T-helper 2 cell treated with Interferon-gamma antibody and Interleukin-4, amounts not matched to agents 5 μg/mL and 100 μg/mL, for 36 hours (primary cell): Measurements from ENCODE around the gene PFKFB3.

ENCODE experiments used
- DNase-seq: peaks from one replicate; pipeline ENCODE4 v3.0.0; 2021; ENCODE audit warnings: low spot score
- H3K27ac Mint-ChIP-seq: one replicate; pipeline ENCODE4 v1.8.0; 2021; ENCODE audit warnings: mild to moderate bottlenecking, mixed read lengths
- H3K27me3 Mint-ChIP-seq: one replicate; pipeline ENCODE4 v1.8.0; 2021; ENCODE audit warnings: low read depth, mixed read lengths
- H3K36me3 Mint-ChIP-seq: one replicate; pipeline ENCODE4 v1.8.0; 2021; ENCODE audit warnings: low read depth, mixed read lengths
- H3K4me1 Mint-ChIP-seq: one replicate; pipeline ENCODE4 v1.8.0; 2021; ENCODE audit warnings: low read depth, mixed read lengths
- H3K4me3 Mint-ChIP-seq: one replicate; pipeline ENCODE4 v1.8.0; 2022; ENCODE audit warnings: mild to moderate bottlenecking, moderate library complexity, mixed read lengths
- H3K9me3 Mint-ChIP-seq: one replicate; pipeline ENCODE4 v1.8.0; 2021; ENCODE audit warnings: mixed read lengths

Gene PFKFB3

DNA sequence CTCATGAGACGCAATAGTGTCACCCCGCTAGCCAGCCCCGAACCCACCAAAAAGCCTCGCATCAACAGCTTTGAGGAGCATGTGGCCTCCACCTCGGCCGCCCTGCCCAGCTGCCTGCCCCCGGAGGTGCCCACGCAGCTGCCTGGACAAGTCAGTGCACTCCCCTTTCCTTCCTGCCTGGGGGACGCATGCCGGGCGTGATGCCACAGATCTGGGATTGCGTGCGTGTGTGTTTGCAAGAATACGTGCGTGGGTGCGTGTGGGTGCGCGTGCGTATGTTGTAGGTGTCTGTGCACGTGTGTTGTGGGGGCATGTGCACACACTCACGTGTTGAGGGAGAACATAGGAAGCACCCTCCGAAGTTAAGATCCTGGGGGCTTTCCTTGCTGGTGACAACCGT is 23.5 kb downstream of the PFKFB3 start:
- peaks cover 5% of the 10 kb centered on the region for H3K4me1 Mint-ChIP-seq
- peak overlapping the region; percentile 21 for H3K27ac Mint-ChIP-seq
- no peaks in the 10 kb centered on the region for H3K9me3 Mint-ChIP-seq
- DNase-seq: no peak
- H3K27me3 Mint-ChIP-seq: no peaks in the 10 kb centered on the region
- H3K4me3 Mint-ChIP-seq: no peak overlapping the region
- peaks cover 63% of the 10 kb centered on the region for H3K36me3 Mint-ChIP-seq

DNA sequence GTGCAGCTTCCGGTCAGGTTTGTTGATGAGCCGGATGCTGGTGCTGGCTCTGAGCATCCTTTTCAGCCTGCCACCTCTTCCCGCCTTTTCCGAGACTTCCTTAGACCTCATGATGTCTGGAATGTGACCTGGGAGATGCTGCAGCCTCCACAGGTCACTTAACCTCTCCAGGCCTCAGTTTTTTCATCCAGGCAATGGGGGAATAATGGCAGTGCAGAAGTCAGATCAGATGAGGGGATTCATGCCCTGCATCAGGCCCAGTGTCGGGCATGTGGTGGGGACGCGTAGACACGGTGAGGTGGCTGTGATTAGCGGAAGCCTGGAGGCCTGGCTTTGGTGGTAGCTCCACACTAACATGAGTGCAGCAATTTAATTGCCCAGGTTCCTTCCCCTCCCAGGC is 24.6 kb downstream of the PFKFB3 start:
- Mint-ChIP-seq H3K36me3 (peaks cover 61% of the 10 kb centered on the region), H3K27ac (no peak overlapping the region)

DNA sequence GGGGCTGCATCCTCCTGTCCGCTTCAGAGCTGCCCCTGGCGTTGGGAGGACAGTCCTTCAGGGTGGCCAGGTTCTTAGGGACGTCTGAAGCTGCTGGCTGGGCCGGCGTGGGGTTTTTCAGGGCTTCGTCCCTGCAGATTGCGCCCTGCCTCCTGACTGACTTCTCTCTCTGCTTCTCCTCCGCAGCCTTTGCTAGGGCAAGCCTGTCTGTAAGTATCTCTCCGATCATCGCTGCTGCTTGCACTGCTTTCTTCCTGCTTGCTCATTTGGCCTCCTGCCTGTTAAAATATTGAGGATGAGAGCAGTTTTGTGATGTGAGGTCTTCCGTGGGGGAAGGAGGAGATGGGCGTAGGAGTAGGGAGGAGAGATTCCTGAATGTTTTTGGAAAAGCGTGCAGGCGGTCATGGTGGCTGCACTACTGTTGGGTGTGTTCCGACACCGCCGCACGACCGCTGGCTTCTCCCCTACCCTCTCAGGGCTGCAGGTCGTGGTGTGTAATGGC is 25.3 kb downstream of the PFKFB3 start:
- Mint-ChIP-seq H3K27ac (no peak overlapping the region), H3K9me3 (no peaks in the 10 kb centered on the region), H3K27me3 (no peaks in the 10 kb centered on the region), H3K36me3 (peaks cover 67% of the 10 kb centered on the region), H3K4me1 (peaks cover 5% of the 10 kb centered on the region), H3K4me3 (no peak overlapping the region)
- DNase-seq: no peak

More for the DNA sequence above, 24.6 kb downstream of the PFKFB3 start:
- peaks cover 5% of the 10 kb centered on the region for H3K4me1 Mint-ChIP-seq
- H3K4me3 Mint-ChIP-seq: no peak overlapping the region
- no peak for DNase-seq
- H3K27me3 Mint-ChIP-seq: no peaks in the 10 kb centered on the region
- no peaks in the 10 kb centered on the region for H3K9me3 Mint-ChIP-seq

DNA sequence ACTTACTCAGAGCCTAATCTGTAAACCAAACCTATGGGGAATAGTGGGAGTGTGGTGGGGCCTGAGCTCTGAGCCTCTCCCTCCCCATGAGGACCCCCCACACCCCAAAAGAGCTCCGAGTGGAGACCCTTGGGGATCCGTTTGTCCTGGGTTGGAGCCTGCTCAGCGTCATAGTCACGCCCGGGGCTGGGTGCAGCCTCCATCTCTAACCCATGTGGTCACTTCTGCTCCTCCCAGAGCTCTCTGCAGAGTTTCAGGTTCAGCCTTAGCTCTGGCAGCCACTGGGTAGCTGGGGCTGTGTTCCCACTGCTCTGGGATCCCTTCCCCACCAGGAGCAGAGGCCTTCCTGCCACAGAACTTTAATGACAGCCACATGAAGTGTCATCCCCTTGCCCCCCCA is 25.9 kb downstream of the PFKFB3 start:
- H3K4me1 Mint-ChIP-seq: peaks cover 5% of the 10 kb centered on the region
- peaks cover 67% of the 10 kb centered on the region for H3K36me3 Mint-ChIP-seq
- H3K27me3 Mint-ChIP-seq: no peaks in the 10 kb centered on the region
- no peak for DNase-seq
- H3K27ac Mint-ChIP-seq: peak overlapping the region; percentile 10
- H3K9me3 Mint-ChIP-seq: no peaks in the 10 kb centered on the region
- H3K4me3 Mint-ChIP-seq: no peak overlapping the region

DNA sequence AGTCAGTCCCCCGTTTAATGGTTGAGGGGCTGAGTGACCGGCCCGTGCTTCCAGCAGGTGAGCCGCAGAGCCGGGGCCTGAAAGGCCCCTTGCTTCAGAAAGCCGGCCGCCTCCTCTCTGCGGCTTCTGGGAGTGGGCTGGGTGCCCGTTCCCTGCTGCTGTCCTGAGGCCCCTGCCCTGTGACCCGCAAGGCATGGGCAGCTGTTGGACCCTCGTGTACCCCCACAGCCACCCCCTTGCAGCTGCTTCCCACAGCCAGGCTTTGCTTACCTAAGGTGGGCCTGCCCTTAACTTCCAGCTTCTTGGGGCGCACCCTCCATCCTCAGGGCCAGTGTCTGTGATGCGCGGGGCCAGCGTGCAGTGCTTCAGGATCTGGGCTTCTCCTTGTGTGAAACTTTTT is 26.6 kb downstream of the PFKFB3 start:
- H3K27ac Mint-ChIP-seq: no peak overlapping the region
- no peaks in the 10 kb centered on the region for H3K27me3 Mint-ChIP-seq
- no peak overlapping the region for H3K4me3 Mint-ChIP-seq
- no peaks in the 10 kb centered on the region for H3K9me3 Mint-ChIP-seq
- peaks cover 5% of the 10 kb centered on the region for H3K4me1 Mint-ChIP-seq
- H3K36me3 Mint-ChIP-seq: peaks cover 66% of the 10 kb centered on the region
- DNase-seq: no peak

DNA sequence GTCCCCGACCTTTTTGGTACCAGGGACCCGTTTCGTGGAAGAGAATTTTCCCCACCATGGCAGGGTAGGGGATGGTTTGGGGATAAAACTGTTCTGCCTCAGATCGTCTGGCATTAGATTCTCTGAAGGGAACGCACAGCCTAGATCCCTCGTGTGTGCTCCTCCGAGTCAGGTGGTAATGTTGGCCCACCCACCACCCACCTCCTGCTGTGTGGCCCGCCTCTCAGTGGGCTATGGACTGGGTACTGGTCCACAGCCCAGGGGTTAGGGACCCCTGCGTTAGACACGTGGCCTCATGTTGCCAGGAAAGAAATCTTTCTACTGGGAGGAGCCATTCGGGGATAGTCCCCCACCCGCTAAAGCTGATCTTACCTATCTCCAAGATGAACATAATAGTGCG is 27.0 kb downstream of the PFKFB3 start:
- Mint-ChIP-seq H3K4me1 (peaks cover 5% of the 10 kb centered on the region), H3K36me3 (peaks cover 66% of the 10 kb centered on the region), H3K27ac (no peak overlapping the region), H3K9me3 (no peaks in the 10 kb centered on the region), H3K4me3 (no peak overlapping the region), H3K27me3 (no peaks in the 10 kb centered on the region)
- no peak for DNase-seq

DNA sequence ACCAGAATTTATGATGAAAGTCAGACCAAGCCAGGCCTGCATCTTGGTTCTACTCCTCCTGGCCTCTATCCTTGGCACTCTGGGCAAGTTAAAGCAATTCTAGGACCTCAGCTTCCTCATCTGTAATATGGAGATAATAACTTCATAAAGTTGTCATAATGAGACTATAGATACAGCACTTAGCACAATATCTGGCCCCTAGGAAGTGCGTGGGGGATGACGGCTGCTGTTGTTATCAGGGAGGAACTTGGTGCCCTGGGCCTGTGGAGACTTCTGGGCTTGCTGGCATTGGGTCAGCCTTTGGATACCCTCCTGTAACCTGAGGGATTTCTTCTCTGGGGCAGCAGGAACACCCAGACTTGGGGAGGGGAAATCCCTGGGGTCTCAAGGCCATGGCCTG is 27.6 kb downstream of the PFKFB3 start:
- no peak for DNase-seq
- peaks cover 6% of the 10 kb centered on the region for H3K4me1 Mint-ChIP-seq
- H3K27me3 Mint-ChIP-seq: no peaks in the 10 kb centered on the region
- H3K27ac Mint-ChIP-seq: no peak overlapping the region
- H3K36me3 Mint-ChIP-seq: peaks cover 68% of the 10 kb centered on the region
- no peaks in the 10 kb centered on the region for H3K9me3 Mint-ChIP-seq
- no peak overlapping the region for H3K4me3 Mint-ChIP-seq

DNA sequence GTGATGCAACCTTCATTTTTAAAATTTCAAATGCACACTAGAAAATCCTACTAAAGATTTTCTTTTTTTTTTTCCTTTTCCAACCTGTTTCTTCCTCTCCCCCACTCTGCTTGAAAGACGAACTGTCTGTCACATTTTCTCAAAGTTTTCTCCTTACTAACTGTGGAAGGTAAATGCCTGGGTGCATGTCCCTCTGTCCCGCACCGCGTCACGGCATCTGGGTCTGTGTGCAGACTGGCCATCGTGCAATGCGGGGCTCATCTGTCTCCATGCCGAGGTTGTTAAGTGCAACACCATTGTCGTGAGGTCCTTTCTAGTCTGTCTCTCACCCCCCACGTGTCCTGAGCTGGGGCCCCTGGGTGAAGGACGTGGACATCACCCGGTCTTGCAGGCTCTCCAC is 28.4 kb downstream of the PFKFB3 start:
- Mint-ChIP-seq H3K27ac (no peak overlapping the region), H3K4me1 (peaks cover 7% of the 10 kb centered on the region), H3K27me3 (no peaks in the 10 kb centered on the region), H3K36me3 (peaks cover 65% of the 10 kb centered on the region), H3K9me3 (no peaks in the 10 kb centered on the region), H3K4me3 (no peak overlapping the region)
- DNase-seq: no peak

DNA sequence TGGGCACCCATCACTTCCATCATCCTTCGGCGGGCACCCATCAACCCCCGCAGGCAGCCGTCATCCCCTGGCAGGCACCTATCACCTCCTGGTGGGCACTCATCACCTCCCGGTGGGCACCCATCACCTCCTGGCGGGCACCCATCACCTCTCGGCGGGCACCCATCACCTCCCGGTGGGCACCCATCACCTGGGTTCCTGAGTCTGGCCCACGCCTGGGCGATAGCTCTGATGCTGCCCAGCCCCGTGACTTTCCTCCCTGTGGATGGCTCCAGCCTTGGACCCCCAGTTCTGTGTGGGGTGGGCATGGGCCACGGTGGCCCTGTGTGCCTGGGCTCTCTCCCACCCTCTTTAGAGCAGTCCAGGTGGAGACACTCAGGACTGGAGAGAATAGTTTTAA is 29.0 kb downstream of the PFKFB3 start:
- Mint-ChIP-seq H3K9me3 (no peaks in the 10 kb centered on the region), H3K27me3 (no peaks in the 10 kb centered on the region), H3K4me1 (peaks cover 5% of the 10 kb centered on the region), H3K27ac (no peak overlapping the region), H3K36me3 (peaks cover 65% of the 10 kb centered on the region), H3K4me3 (no peak overlapping the region)
- no peak for DNase-seq

DNA sequence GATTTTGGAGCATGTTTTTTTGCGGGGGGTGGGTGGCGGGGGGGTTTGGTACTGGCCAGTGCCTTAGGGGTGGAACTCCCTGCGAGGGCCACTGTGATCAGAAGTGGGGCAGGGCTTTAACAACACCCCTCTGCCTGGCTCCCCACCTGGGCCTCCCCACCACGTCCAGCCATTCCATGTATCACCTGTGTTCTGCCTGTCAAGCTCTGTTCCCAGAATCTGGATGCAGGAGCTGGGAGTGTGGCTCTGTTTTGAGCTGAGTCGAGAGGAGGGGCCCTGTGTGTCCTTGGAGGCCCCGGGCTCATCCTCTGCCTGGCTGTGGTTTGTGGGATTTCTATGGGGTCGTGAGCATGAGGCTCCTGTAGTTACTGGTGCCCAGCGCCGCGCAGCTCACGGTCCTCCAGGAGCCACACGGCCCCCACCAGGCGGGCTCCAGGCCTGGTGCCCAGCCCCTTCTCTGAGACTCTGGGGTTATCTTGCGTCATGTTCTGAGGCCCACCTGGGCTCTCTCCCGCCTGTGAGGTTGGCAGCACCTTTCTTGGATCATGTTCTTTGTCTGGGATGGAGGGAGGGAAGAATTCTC is 29.6 kb downstream of the PFKFB3 start:
- no peaks in the 10 kb centered on the region for H3K9me3 Mint-ChIP-seq
- H3K27ac Mint-ChIP-seq: no peak overlapping the region
- no peak overlapping the region for H3K4me3 Mint-ChIP-seq
- H3K36me3 Mint-ChIP-seq: peaks cover 68% of the 10 kb centered on the region
- no peaks in the 10 kb centered on the region for H3K27me3 Mint-ChIP-seq
- peaks cover 5% of the 10 kb centered on the region for H3K4me1 Mint-ChIP-seq
- DNase-seq: no peak

DNA sequence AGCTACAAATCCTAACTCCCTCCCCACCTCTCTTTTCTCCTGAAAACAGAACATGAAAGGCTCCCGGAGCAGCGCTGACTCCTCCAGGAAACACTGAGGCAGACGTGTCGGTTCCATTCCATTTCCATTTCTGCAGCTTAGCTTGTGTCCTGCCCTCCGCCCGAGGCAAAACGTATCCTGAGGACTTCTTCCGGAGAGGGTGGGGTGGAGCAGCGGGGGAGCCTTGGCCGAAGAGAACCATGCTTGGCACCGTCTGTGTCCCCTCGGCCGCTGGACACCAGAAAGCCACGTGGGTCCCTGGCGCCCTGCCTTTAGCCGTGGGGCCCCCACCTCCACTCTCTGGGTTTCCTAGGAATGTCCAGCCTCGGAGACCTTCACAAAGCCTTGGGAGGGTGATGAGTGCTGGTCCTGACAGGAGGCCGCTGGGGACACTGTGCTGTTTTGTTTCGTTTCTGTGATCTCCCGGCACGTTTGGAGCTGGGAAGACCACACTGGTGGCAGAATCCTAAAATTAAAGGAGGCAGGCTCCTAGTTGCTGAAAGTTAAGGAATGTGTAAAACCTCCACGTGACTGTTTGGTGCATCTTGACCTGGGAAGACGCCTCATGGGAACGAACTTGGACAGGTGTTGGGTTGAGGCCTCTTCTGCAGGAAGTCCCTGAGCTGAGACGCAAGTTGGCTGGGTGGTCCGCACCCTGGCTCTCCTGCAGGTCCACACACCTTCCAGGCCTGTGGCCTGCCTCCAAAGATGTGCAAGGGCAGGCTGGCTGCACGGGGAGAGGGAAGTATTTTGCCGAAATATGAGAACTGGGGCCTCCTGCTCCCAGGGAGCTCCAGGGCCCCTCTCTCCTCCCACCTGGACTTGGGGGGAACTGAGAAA is 30.4 kb downstream of the PFKFB3 start:
- peaks cover 61% of the 10 kb centered on the region for H3K36me3 Mint-ChIP-seq
- H3K27ac Mint-ChIP-seq: no peak overlapping the region
- H3K4me3 Mint-ChIP-seq: no peak overlapping the region
- no peak for DNase-seq
- no peaks in the 10 kb centered on the region for H3K27me3 Mint-ChIP-seq
- H3K4me1 Mint-ChIP-seq: peaks cover 4% of the 10 kb centered on the region
- no peaks in the 10 kb centered on the region for H3K9me3 Mint-ChIP-seq

DNA sequence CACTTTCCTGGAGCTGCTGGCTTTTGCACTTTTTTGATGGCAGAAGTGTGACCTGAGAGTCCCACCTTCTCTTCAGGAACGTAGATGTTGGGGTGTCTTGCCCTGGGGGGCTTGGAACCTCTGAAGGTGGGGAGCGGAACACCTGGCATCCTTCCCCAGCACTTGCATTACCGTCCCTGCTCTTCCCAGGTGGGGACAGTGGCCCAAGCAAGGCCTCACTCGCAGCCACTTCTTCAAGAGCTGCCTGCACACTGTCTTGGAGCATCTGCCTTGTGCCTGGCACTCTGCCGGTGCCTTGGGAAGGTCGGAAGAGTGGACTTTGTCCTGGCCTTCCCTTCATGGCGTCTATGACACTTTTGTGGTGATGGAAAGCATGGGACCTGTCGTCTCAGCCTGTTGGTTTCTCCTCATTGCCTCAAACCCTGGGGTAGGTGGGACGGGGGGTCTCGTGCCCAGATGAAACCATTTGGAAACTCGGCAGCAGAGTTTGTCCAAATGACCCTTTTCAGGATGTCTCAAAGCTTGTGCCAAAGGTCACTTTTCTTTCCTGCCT is 31.1 kb downstream of the PFKFB3 start:
- H3K27me3 Mint-ChIP-seq: no peaks in the 10 kb centered on the region
- peaks cover 57% of the 10 kb centered on the region for H3K36me3 Mint-ChIP-seq
- H3K4me1 Mint-ChIP-seq: peaks cover 6% of the 10 kb centered on the region
- DNase-seq: no peak
- no peak overlapping the region for H3K4me3 Mint-ChIP-seq
- H3K27ac Mint-ChIP-seq: no peak overlapping the region
- H3K9me3 Mint-ChIP-seq: peaks cover 2% of the 10 kb centered on the region

DNA sequence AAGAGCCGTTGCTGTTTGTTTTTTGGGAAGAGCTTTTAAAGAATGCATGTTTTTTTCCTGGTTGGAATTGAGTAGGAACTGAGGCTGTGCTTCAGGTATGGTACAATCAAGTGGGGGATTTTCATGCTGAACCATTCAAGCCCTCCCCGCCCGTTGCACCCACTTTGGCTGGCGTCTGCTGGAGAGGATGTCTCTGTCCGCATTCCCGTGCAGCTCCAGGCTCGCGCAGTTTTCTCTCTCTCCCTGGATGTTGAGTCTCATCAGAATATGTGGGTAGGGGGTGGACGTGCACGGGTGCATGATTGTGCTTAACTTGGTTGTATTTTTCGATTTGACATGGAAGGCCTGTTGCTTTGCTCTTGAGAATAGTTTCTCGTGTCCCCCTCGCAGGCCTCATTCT is 31.6 kb downstream of the PFKFB3 start:
- no peak overlapping the region for H3K27ac Mint-ChIP-seq
- H3K4me1 Mint-ChIP-seq: peaks cover 12% of the 10 kb centered on the region
- DNase-seq: no peak
- H3K4me3 Mint-ChIP-seq: no peak overlapping the region
- H3K36me3 Mint-ChIP-seq: peaks cover 63% of the 10 kb centered on the region
- peaks cover 4% of the 10 kb centered on the region for H3K9me3 Mint-ChIP-seq
- no peaks in the 10 kb centered on the region for H3K27me3 Mint-ChIP-seq
